Activated CD8-positive, alpha-beta memory T cell treated with anti-CD3 and anti-CD28 coated beads, Interleukin-2, amount 50 U/mL, for 1 hour (primary cell): ENCODE data around the gene MLC1.

ENCODE experiments used
- DNase-seq: peaks from one replicate; pipeline ENCODE4 v3.0.0-alpha.2; 2020; ENCODE audit errors: extremely low read depth

The MLC1 gene

GRCh38 chr22:50076646-50077535, 8.3 kb downstream of the MLC1 start:
- DNase-seq = no peak

GRCh38 chr22:50074551-50075530, 10.4 kb downstream of the MLC1 start:
- no peak for DNase-seq

- no peak for DNase-seq
These were observed 11.2 kb downstream of the MLC1 start for GRCh38 chr22:50074056-50074455.

GRCh38 chr22:50072714-50073538, 12.3 kb downstream of the MLC1 start:
- DNase-seq = no peak

DNA sequence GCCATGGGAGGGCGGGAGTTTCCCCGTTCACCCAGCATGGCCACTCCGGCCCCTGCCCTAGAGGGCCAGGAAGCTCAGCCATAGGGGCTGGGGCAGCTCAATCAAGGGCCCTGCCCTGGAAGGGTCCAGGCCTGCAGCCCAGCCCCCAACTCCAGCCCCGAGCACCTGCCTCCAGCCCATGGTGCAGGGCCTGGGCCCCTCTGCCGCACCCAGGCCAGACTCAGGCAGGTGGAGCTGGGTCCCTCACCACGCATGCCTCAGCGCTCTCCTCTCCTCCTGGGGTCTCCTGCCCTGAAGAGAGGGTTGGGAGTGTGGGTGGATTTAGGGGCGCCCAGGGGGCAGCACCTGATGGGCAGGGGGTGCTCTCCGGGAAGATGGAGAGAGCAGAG, 13.1 kb downstream of the MLC1 start:
- DNase-seq = no peak

- DNase-seq = no peak
These were observed 13.6 kb downstream of the MLC1 start for GRCh38 chr22:50071432-50072166.

DNA sequence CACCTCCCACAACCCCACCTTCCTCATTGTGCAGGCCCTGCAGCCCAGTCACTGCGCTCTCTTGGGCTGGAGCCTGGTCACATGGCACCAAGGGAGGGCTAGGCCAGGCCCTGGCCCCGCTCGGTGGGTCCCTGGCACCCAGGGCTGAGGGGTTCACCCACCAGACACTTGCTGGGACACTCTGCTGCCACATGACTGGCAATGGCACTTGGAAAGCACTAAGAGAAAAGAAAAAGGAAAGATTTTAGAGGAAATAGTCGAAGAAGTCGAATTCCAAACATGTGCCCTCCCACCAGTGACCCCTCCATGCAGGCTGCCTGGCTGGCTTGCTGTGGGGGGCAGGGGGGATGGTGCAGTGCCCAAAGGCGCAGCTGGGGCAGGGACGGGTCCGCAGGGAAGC, 14.9 kb downstream of the MLC1 start:
- DNase-seq = no peak

GRCh38 chr22:50068096-50068495, 17.1 kb downstream of the MLC1 start:
- no peak for DNase-seq

DNA sequence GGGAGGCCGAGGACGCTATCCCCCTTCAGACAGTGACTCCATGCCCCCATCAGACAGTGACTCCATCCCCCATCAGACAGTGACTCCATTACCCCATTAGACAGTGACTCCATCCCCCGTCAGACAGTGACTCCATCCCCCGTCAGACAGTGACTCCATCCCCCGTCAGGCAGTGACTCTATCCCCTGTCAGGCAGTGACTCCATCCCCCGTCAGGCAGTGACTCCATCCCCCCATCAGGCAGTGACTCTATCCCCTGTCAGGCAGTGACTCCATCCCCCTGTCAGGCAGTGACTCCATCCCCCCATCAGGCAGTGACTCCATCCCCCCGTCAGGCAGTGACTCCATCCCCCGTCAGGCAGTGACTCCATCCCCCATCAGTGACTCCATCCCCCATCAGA, 18.0 kb downstream of the MLC1 start:
- DNase-seq = no peak

GRCh38 chr22:50064453-50064852, 20.8 kb downstream of the MLC1 start:
- no peak for DNase-seq

DNA sequence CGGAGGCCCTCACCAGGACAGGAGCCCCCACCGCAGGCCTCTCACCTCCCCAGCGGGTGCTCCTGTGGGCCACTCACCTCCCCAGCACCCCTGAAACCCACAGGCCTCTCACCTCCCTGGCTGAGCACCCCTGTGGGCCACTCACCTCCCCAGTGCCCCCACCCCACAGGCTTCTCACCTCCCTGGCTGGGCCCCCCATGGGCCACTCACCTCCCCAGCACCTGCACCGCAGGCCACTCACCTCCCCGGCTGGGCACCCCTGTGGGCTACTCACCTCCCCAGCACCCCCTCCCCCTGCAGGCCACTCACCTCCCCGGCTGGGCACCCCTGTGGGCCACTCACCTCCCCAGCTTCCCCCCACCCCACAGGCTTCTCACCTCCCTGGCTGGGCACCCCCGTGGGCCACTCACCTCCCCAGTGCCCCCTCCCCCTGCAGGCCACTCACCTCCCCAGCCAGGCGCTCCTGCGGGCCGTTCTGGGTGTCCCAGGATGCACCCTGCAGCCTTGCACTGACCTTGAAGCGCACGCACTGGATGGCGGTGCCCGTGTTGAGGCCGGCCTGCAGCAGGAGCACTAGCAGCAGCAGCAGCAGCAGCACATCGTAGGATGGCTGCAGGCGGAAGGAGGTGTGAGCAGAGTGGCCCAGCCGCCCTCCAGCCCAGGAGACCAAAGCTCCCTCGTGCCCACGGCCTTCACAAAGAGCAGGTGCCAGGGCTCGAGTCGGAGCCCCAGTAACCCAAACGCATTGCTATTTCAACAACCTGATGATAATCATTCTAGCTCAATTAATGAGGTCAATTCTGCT, 21.4 kb downstream of the MLC1 start:
- no peak for DNase-seq

DNA sequence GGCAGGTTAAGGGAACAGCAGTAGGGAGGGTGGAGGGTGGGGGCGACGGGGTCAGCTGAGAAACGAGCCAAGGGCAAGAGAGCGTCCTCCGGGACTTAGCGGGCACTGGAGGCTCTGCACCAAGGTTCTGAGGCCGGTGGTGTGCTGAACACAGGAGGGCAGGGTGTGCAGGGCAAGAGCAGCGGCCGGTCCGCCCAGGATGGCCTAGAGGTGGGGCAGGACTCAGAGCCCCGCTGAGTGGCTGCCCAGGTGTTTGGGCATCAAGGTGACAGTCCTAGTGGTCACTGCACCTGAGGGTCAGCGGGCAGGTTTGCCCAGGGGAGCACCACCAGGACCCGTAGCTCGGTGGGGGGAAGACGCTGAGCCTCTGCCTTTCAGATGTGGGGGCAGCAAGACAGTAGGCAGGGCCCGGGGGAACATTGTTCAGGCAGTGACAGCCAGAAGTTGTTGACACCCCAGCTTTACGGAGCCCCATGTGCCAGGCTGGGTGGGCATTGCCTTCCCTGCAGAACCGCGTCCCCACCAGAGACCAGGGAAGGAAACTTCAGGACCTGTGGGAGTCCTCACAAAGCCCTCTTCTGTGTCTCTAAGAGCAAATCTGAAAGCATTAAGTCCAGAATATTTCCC, 22.6 kb downstream of the MLC1 start:
- DNase-seq = no peak

- DNase-seq = no peak
These were observed 23.3 kb downstream of the MLC1 start for GRCh38 chr22:50061824-50062355.

GRCh38 chr22:50061141-50061823, 23.9 kb downstream of the MLC1 start:
- no peak for DNase-seq

DNA sequence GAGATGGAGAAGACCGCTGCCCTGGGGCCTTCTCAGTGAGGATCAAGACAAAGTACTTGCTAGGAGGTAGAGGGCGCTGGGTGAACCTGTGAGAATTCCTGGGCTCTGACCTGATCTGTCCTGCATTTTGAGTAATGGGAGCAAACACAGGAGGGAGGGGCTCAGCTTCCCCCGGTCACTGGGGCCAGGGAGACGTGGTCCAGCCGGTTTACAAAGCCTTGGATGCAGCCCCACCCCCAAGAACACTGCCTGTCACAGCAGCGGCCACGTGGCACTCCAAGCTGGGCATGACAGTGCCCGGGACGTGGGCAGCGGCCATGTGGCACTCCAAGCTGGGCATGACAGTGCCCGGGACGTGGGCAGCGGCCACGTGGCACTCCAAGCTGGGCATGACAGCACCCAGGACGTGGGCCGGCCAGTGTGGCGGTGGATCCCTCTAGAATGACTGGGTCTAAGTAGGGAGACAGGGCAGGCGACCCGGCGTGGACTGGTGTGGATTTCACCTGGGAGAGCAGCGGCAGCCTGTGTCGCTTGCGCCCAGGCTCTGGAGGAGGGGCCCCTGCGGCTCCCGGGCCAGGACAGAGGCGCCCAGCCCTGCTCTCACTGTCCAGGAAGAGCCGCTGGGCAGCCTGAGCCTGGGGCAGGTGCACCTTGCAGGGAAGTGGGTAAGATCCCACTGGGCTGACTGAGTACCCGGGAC, 24.6 kb downstream of the MLC1 start:
- DNase-seq = no peak

GRCh38 chr22:50059881-50060262, 25.4 kb downstream of the MLC1 start:
- DNase-seq = no peak

GRCh38 chr22:50058906-50059880, 26.0 kb downstream of the MLC1 start:
- DNase-seq = no peak
